HG02798 (cell line): ENCODE data around the gene LUC7L3.
"Not testable (repeated sequence)": the region's sequence is repeated elsewhere in the genome, so short reads cannot be mapped to it uniquely, and the experiment has no call there.

Experiments
- ATAC-seq: cut with Tn5 transposase; IDR thresholded peaks from one replicate; pipeline ENCODE4 v1.9.1; 2021; ENCODE audit warnings: mild to moderate bottlenecking; ENCODE audit not compliant: unreplicated experiment, poor library complexity

LUC7L3 gene

GRCh38 chr17:50708050-50709000 lies 11.1 kb upstream of the LUC7L3 start:
- no peak for ATAC-seq

- ATAC-seq = not testable (repeated sequence)
Observed at GRCh38 chr17:50709053-50709452, 10.3 kb upstream of the LUC7L3 start.

GRCh38 chr17:50710025-50710424 lies 9.4 kb upstream of the LUC7L3 start:
- no peak for ATAC-seq

- no peak for ATAC-seq
Observed at GRCh38 chr17:50710650-50711049, 8.8 kb upstream of the LUC7L3 start.

GRCh38 chr17:50712641-50713040 lies 6.8 kb upstream of the LUC7L3 start:
- ATAC-seq = no peak

GRCh38 chr17:50715471-50715870 lies 3.9 kb upstream of the LUC7L3 start:
- ATAC-seq = no peak

- ATAC-seq = no peak
Observed at GRCh38 chr17:50719924-50720794, 756 bp downstream of the LUC7L3 start.

- no peak for ATAC-seq
Observed at GRCh38 chr17:50721194-50722010, 2.0 kb downstream of the LUC7L3 start.

- no peak for ATAC-seq
Observed at GRCh38 chr17:50722746-50723145, 3.3 kb downstream of the LUC7L3 start.

GRCh38 chr17:50724622-50725021 lies 5.2 kb downstream of the LUC7L3 start:
- ATAC-seq = not testable (repeated sequence)

- no peak for ATAC-seq
Observed at GRCh38 chr17:50725769-50726655, 6.6 kb downstream of the LUC7L3 start.

- no peak for ATAC-seq
Observed at GRCh38 chr17:50728112-50728429, 8.7 kb downstream of the LUC7L3 start.

GRCh38 chr17:50728881-50729765 lies 9.7 kb downstream of the LUC7L3 start:
- no peak for ATAC-seq

GRCh38 chr17:50731575-50732460 lies 12.4 kb downstream of the LUC7L3 start:
- ATAC-seq = no peak

GRCh38 chr17:50735287-50735686 lies 15.9 kb downstream of the LUC7L3 start:
- ATAC-seq = no peak

- ATAC-seq = no peak
Observed at GRCh38 chr17:50737118-50737698, 17.8 kb downstream of the LUC7L3 start.

GRCh38 chr17:50739098-50739497 lies 19.7 kb downstream of the LUC7L3 start:
- no peak for ATAC-seq
